MM.1S (cell line): ENCODE data around the gene ATP13A3.

Experiments
- EZH2 ChIP-seq: fragments of 300-600 bp; sonication (generic); optimal IDR thresholded peaks from 2 replicates; pipeline ENCODE3; 2017; ENCODE audit warnings: low read depth, mild to moderate bottlenecking, antibody characterized with exemption, low read length, mixed read lengths
- TF ChIP-seq, protein P1 (sequence below): fragments of 300-600 bp; sonication (generic); IDR thresholded peaks from 2 replicates; pipeline ENCODE4 v1.5.1; 2016; ENCODE audit warnings: antibody characterized with exemption, low read length, mixed read lengths

DNA sequence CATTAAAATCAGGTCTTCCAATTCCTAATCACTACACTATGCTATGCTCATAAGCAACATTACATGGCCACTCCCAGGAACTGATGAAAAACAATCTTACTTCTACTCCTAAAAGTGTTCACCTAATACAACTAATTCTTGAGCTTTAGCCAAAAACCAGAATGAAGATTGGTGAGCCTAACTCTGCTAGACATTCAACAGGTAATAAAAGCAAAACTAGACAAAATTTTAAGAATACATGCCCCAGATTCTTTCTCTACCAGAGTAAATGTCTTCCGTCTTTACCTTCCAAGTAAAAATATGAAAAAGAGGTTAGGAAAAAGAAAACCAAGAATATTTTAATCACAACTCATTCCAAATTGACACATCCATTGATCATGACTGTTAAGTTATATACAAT, 31.3 kb downstream of the ATP13A3 start:
- no peak for TF ChIP-seq EZH2
- TF ChIP-seq, protein P1, sequence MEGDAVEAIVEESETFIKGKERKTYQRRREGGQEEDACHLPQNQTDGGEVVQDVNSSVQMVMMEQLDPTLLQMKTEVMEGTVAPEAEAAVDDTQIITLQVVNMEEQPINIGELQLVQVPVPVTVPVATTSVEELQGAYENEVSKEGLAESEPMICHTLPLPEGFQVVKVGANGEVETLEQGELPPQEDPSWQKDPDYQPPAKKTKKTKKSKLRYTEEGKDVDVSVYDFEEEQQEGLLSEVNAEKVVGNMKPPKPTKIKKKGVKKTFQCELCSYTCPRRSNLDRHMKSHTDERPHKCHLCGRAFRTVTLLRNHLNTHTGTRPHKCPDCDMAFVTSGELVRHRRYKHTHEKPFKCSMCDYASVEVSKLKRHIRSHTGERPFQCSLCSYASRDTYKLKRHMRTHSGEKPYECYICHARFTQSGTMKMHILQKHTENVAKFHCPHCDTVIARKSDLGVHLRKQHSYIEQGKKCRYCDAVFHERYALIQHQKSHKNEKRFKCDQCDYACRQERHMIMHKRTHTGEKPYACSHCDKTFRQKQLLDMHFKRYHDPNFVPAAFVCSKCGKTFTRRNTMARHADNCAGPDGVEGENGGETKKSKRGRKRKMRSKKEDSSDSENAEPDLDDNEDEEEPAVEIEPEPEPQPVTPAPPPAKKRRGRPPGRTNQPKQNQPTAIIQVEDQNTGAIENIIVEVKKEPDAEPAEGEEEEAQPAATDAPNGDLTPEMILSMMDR: no peak
